CD14-positive monocyte (primary cell): ENCODE measurements around the gene MARCHF3. TPM values are rescaled to one million over a fixed set of nuclear protein-coding genes. Genes with fewer than 3 reads are reported as not detected.
A peak's percentile ranks its signal among the peaks of the same experiment; 100 is the strongest.

ENCODE experiments used
- DNase-seq, 3 donors: peaks; one replicate each; pipeline ENCODE4 v3.0.0-alpha.2; 2011 to 2022
- H2AFZ ChIP-seq: 2 replicates; pipeline ENCODE4 v1.6.0; 2012; ENCODE audit warnings: mild to moderate bottlenecking, low read depth, low read length, inconsistent platforms; ENCODE audit not compliant: insufficient read depth, poor library complexity, severe bottlenecking
- H3K27ac ChIP-seq, 2 donors: 1 replicate in 1 of 2; 2 replicates in 1 of 2; pipeline ENCODE4 v1.5.1; 2012 to 2013; ENCODE audit warnings: low read length in 2 of 2, control low read depth in 1 of 2, inconsistent platforms in 1 of 2, low read depth in 1 of 2, mild to moderate bottlenecking in 1 of 2
- H3K27me3 ChIP-seq, 2 donors: one replicate each; pipeline versions ENCODE4 v1.6.0 to v1.6.1; 2011 to 2013; ENCODE audit warnings: low read length in 2 of 2; ENCODE audit not compliant: control insufficient read depth in 2 of 2, insufficient read depth in 2 of 2
- H3K36me3 ChIP-seq, 2 donors: replicated peaks in 1 of 2; 1 replicate in 1 of 2; 2 replicates in 1 of 2; pipeline versions ENCODE4 v1.5.1 to v1.6.1; 2012 to 2013; ENCODE audit warnings: low read length in 2 of 2, control low read depth in 1 of 2, inconsistent platforms in 1 of 2, mild to moderate bottlenecking in 1 of 2; ENCODE audit not compliant: insufficient read depth in 2 of 2, control insufficient read depth in 1 of 2
- H3K4me1 ChIP-seq, 2 donors: 1 replicate in 1 of 2; 2 replicates in 1 of 2; pipeline versions ENCODE4 v1.5.1 to v1.6.1; 2012 to 2013; ENCODE audit warnings: low read length in 2 of 2, control low read depth in 1 of 2, inconsistent platforms in 1 of 2, mild to moderate bottlenecking in 1 of 2, moderate library complexity in 1 of 2; ENCODE audit not compliant: insufficient read depth in 2 of 2, control insufficient read depth in 1 of 2
- H3K4me2 ChIP-seq: replicated peaks from 2 replicates; pipeline ENCODE3; 2012; ENCODE audit warnings: low read length, moderate library complexity, mild to moderate bottlenecking; ENCODE audit not compliant: poor library complexity, severe bottlenecking; ENCODE audit errors: extremely low read depth
- H3K4me3 ChIP-seq, 3 experiments: fragments of 200-600 bp in 1 of 3; sonication (generic) in 1 of 3; replicated peaks in 1 of 3; 1 replicate in 2 of 3; 2 replicates in 1 of 3; pipeline ENCODE4 v1.5.1; 2011 to 2013; ENCODE audit warnings: low read length in 3 of 3, mild to moderate bottlenecking in 3 of 3, control low read depth in 2 of 3, low read depth in 2 of 3, inconsistent platforms in 1 of 3, moderate library complexity in 1 of 3
- H3K79me2 ChIP-seq: 2 replicates; pipeline ENCODE4 v1.6.0; 2012; ENCODE audit warnings: mild to moderate bottlenecking, control low read depth, inconsistent platforms, low read length, moderate library complexity; ENCODE audit not compliant: insufficient read depth
- H3K9ac ChIP-seq: 2 replicates; pipeline ENCODE4 v1.6.0; 2017; ENCODE audit warnings: low read length, mild to moderate bottlenecking; ENCODE audit not compliant: insufficient read depth, poor library complexity, severe bottlenecking
- H3K9me3 ChIP-seq, 2 donors: replicated peaks in 1 of 2; 1 replicate in 1 of 2; 2 replicates in 1 of 2; pipeline versions ENCODE4 v1.5.1 to v1.6.1; 2012 to 2013; ENCODE audit warnings: low read length in 2 of 2, control low read depth in 1 of 2; ENCODE audit not compliant: control insufficient read depth in 1 of 2, insufficient read depth in 1 of 2
- H4K20me1 ChIP-seq: 2 replicates; pipeline ENCODE4 v1.6.0; 2012; ENCODE audit warnings: mild to moderate bottlenecking, low read length, control low read depth, moderate library complexity; ENCODE audit not compliant: insufficient read depth
- H3K27ac Mint-ChIP-seq, 7 donors: one replicate each; pipeline ENCODE4 v1.8.0; 2020; ENCODE audit warnings: mild to moderate bottlenecking in 7 of 7, mixed read lengths in 7 of 7, moderate library complexity in 6 of 7, inconsistent platforms in 2 of 7
- H3K27me3 Mint-ChIP-seq, 3 donors: one replicate each; pipeline ENCODE4 v1.8.0; 2021 to 2022; ENCODE audit warnings: low read depth in 3 of 3, mild to moderate bottlenecking in 3 of 3, mixed read lengths in 3 of 3, moderate library complexity in 3 of 3, inconsistent platforms in 1 of 3
- H3K36me3 Mint-ChIP-seq, 2 donors: one replicate each; pipeline ENCODE4 v1.8.0; 2020; ENCODE audit warnings: mixed read lengths in 2 of 2, inconsistent platforms in 1 of 2, mild to moderate bottlenecking in 1 of 2
- H3K4me1 Mint-ChIP-seq: one replicate; pipeline ENCODE4 v1.8.0; 2020; ENCODE audit warnings: mild to moderate bottlenecking, mixed read lengths
- H3K4me3 Mint-ChIP-seq, 2 donors: one replicate each; pipeline ENCODE4 v1.8.0; 2020; ENCODE audit warnings: mild to moderate bottlenecking in 2 of 2, mixed read lengths in 2 of 2, moderate library complexity in 1 of 2
- H3K9me3 Mint-ChIP-seq, 7 donors: one replicate each; pipeline ENCODE4 v1.8.0; 2020 to 2022; ENCODE audit warnings: mixed read lengths in 7 of 7, mild to moderate bottlenecking in 6 of 7, moderate library complexity in 6 of 7, inconsistent platforms in 2 of 7
- CTCF ChIP-seq: fragments of 200-600 bp; IDR thresholded peaks from one replicate; pipeline ENCODE4 v1.8.0; 2022; ENCODE audit warnings: antibody characterized with exemption, mild to moderate bottlenecking
- WGBS: methylation state at CpG from one replicate; pipeline ENCODE4 v1.1.5; 2013; ENCODE audit warnings: missing lambda C conversion rate; ENCODE audit not compliant: insufficient coverage; 5-methylcytosine and 5-hydroxymethylcytosine counted together
- intact Hi-C, 2 donors: fragments of 100-400 bp; cut with micrococcal nuclease; formaldehyde crosslinking; loops; one replicate each; pipeline versions ENCODE4 v1.15.0 to v1.15.1; 2023
- polyA plus RNA-seq, 3 donors: library from polyadenylated mRNA; depleted of rRNA in 1 of 3; unstranded in 2 of 3; stranded (reverse) in 1 of 3; fragments of 300-500 nt in 2 of 3; fragments of >200 nt in 1 of 3; fragmentation: Illumina TruSeq in 2 of 3; gene quantifications; 1 replicate in 2 of 3; 2 replicates in 1 of 3; pipeline ENCODE4 v1.2.3, GENCODE V29; 2012 to 2021

Gene MARCHF3
- polyA plus RNA-seq, 3 donors = 0.88 to 1.6 (median 0.96) TPM

DNA sequence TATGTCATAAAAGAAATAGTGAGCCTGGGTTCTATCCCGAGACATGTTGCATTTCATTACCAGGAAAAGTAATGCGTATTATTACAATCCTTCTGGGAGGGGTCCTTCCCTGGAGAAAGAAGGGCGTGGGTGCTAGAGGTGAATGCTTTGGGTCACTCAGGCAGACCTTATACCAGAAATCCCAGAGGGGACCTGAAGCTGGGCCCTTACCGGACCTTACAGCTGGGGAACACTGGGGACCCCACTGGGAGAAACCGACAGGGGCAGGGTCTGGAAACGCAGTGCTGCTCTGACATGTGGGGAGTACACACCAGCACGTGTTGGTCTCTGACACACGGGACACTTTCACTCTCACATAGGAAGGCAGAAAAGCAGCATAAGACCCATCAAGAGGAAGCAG lies 182.1 kb downstream of the MARCHF3 start:
- H3K4me1 Mint-ChIP-seq = peaks cover 36% of the 10 kb centered on the region
- TF ChIP-seq CTCF = no peak
- Histone ChIP-seq H3K36me3 (peaks cover 0 to under 1% of the 10 kb centered on the region in 2 donors), H2AFZ (no peak overlapping the region), H4K20me1 (no peaks in the 10 kb centered on the region), H3K9ac (no peak overlapping the region), H3K4me1 (peaks cover 6 to 9% of the 10 kb centered on the region in 2 donors), H3K4me2 (no peak overlapping the region), H3K9me3 (no peaks in the 10 kb centered on the region), H3K27ac (no peak overlapping the region), H3K4me3 (no peak overlapping the region), H3K27me3 (no peaks in the 10 kb centered on the region), H3K79me2 (no peaks in the 10 kb centered on the region)
- 94% methylated on average over 3 of the region's 8 CpGs for WGBS
- H3K4me3 Mint-ChIP-seq = no peak overlapping the region
- peaks cover 0 to 3% (median 0%) of the 10 kb centered on the region in 3 donors for H3K27me3 Mint-ChIP-seq
- H3K27ac Mint-ChIP-seq = peak overlapping the region in 2 of 7 donors; percentile 34 to 55
- no peak for DNase-seq
- H3K9me3 Mint-ChIP-seq = peaks cover 0 to 2% (median 0%) of the 10 kb centered on the region in 7 donors
- H3K36me3 Mint-ChIP-seq = peaks cover 6 to 32% of the 10 kb centered on the region in 2 donors
- intact Hi-C loops = no loop called here

GRCh38 chr5:126847826-126848251 lies 182.5 kb downstream of the MARCHF3 start:
- Mint-ChIP-seq H3K27me3 (peaks cover 0 to 3% (median 0%) of the 10 kb centered on the region in 3 donors), H3K4me1 (peaks cover 36% of the 10 kb centered on the region), H3K36me3 (peaks cover 6 to 28% of the 10 kb centered on the region in 2 donors), H3K4me3 (no peak overlapping the region), H3K27ac (peak overlapping the region in 2 of 7 donors; percentile 0 to 4), H3K9me3 (peaks cover 0 to 1% (median 0%) of the 10 kb centered on the region in 7 donors)
- H3K36me3 ChIP-seq = no peaks in the 10 kb centered on the region
- intact Hi-C loops = no loop called here
- WGBS = 100% methylated on average over 1 of the region's 3 CpGs
- H3K9me3 ChIP-seq = no peaks in the 10 kb centered on the region
- no peak overlapping the region for H3K27ac ChIP-seq
- DNase-seq = no peak
- no peak overlapping the region for H3K4me3 ChIP-seq
- H3K4me1 ChIP-seq = peaks cover 6 to 9% of the 10 kb centered on the region in 2 donors
- H3K4me2 ChIP-seq = no peak overlapping the region
- H3K27me3 ChIP-seq = no peaks in the 10 kb centered on the region
- H2AFZ ChIP-seq = no peak overlapping the region
- no peaks in the 10 kb centered on the region for H3K79me2 ChIP-seq
- no peak overlapping the region for H3K9ac ChIP-seq
- no peaks in the 10 kb centered on the region for H4K20me1 ChIP-seq
- TF ChIP-seq CTCF = no peak
